ACC112 (cell line): ENCODE measurements around the gene ZNF276.
A peak's percentile ranks its signal among the peaks of the same experiment; 100 is the strongest.
"Not testable (repeated sequence)": the region's sequence is repeated elsewhere in the genome, so short reads cannot be mapped to it uniquely, and the experiment has no call there.

Experiments used
- H2AFZ ChIP-seq: fragments of 200-600 bp; sonication (generic); one replicate; pipeline ENCODE4 v1.6.0; 2017; ENCODE audit warnings: antibody characterized with exemption, low read length; ENCODE audit not compliant: unreplicated experiment
- H3K27ac ChIP-seq: fragments of 200-600 bp; sonication (generic); 2 replicates; pipeline ENCODE4 v1.5.1; 2014; ENCODE audit warnings: low read depth, mild to moderate bottlenecking, antibody characterized with exemption, low read length, moderate library complexity
- H3K27me3 ChIP-seq: fragments of 200-600 bp; sonication (generic); 2 replicates; pipeline ENCODE4 v1.6.1; 2014; ENCODE audit warnings: mild to moderate bottlenecking, antibody characterized with exemption, low read length, moderate library complexity, mixed read lengths; ENCODE audit not compliant: insufficient read depth
- H3K36me3 ChIP-seq: fragments of 200-600 bp; sonication (generic); 2 replicates; pipeline ENCODE4 v1.6.1; 2016; ENCODE audit warnings: mild to moderate bottlenecking, antibody characterized with exemption, low read length, moderate library complexity, mixed read lengths; ENCODE audit not compliant: insufficient read depth
- H3K4me1 ChIP-seq: fragments of 200-600 bp; sonication (generic); one replicate; pipeline ENCODE4 v1.6.1; 2016; ENCODE audit warnings: low read length, mixed read lengths; ENCODE audit not compliant: insufficient read depth, unreplicated experiment, control insufficient read depth
- H3K4me3 ChIP-seq: fragments of 200-600 bp; sonication (generic); 2 replicates; pipeline ENCODE4 v1.5.1; 2014; ENCODE audit warnings: mild to moderate bottlenecking, low read depth, low read length
- H3K79me2 ChIP-seq: fragments of 200-600 bp; sonication (generic); one replicate; pipeline ENCODE4 v1.6.0; 2016; ENCODE audit warnings: low read length; ENCODE audit not compliant: control insufficient read depth, unreplicated experiment, insufficient read depth

The ZNF276 gene

DNA sequence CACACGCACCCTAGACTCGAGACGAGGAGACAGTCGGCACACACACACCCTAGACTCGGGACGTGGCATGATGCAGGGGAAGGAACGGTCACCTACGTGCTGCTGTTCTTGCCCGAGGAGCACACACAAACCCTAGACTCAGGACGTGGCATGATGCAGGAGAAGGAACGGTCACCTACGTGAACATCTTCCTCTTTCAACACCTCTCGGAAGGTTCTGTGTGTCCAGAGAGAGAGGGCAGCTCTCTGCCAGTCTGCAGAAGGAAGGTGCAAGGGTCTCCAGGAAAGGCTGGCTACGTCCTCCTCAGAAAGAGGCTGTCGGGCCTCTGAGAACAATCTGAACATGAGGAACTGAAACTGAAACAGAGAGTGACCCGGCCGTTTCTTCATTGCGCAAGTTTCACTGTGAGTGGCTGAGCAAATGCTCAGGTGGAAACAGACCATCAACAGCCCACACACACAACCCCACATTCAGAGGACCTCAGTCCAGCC lies 43.4 kb downstream of the ZNF276 start:
- no peaks in the 10 kb centered on the region for H3K27me3 ChIP-seq
- H3K27ac ChIP-seq: peak overlapping the region; percentile 56; the same call in 1 of the 2 replicates
- H3K79me2 ChIP-seq: no peaks in the 10 kb centered on the region
- peaks cover 22% of the 10 kb centered on the region for H3K36me3 ChIP-seq
- peak overlapping the region; percentile 60; the same call in 1 of the 2 replicates for H3K4me3 ChIP-seq
- H3K4me1 ChIP-seq: peaks cover 11% of the 10 kb centered on the region
- H2AFZ ChIP-seq: no peak overlapping the region

DNA sequence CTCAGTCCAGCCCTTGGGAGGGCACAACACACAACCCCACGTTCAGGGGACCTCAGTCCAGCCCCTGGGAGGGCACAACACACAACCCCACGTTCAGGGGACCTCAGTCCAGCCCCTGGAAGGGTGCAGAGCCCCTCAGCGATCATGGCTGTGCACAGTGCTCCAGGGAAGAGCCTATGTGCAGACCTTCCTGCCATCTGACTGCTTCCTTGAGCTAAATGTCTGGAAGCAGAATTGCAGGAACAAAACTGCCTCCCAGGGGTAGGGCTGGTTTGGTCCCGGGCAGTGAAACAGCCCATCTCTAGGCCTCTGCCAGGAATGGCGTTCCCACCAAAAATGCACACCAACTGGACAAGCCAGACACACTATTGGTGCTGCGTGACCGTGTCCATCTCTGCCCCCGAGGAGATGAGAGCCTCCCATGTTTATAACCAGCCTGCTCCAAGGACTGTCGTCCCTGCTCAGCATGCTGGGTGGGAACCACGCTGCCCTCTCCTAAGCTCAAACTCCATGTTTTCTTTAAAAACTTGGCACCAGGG lies 44.0 kb downstream of the ZNF276 start:
- Histone ChIP-seq H3K27ac (peak overlapping the region; percentile 56; the same call in 1 of the 2 replicates), H2AFZ (no peak overlapping the region), H3K4me1 (peaks cover 11% of the 10 kb centered on the region), H3K27me3 (no peaks in the 10 kb centered on the region), H3K36me3 (peaks cover 20% of the 10 kb centered on the region), H3K79me2 (no peaks in the 10 kb centered on the region), H3K4me3 (peak overlapping the region; percentile 44; the same call in 1 of the 2 replicates)

DNA sequence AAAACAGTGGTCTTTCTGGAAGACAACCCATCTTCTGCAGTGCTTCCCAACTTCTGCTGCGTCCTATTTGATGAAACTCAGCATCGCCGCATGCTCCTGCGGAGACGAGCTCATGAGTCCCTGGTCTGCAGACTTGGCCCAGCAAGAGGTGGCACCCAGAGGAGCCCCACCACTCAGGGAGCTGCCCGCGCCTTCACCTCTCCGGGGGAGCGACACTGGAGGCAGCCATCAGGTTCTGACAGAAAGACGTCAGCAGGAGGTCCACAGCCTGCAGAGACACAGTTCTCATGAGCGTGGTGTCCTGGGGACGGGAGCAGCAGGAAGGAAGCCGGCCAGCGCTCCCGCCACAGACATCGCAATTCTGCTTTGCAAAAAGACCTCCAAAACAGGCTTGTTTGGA lies 49.0 kb downstream of the ZNF276 start:
- Histone ChIP-seq H3K27me3 (no peaks in the 10 kb centered on the region), H3K79me2 (no peaks in the 10 kb centered on the region), H2AFZ (no peak overlapping the region), H3K27ac (no peak overlapping the region), H3K36me3 (peaks cover 28% of the 10 kb centered on the region; the same call in 1 of the 2 replicates), H3K4me3 (no peak overlapping the region), H3K4me1 (peaks cover 3% of the 10 kb centered on the region)

DNA sequence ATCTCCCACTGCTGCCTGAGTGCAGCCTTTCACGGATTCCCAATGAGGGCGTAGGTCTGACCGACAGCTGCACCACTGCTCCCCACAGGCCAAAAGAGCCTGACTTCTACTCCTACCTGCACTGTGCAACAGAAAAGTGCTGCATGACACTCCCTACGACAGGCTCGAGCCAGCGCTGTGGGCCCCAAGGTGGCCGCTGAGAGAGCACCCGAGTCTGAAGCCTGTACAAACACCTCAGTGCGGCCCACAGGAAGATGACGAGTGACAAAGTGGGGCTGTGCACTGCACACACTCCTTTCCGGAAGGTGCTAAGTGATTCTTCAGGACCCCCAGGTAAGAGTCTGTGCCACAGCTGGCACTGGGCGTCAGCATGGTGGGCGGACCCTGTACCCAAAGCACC lies 53.9 kb downstream of the ZNF276 start:
- H3K4me3 ChIP-seq: no peak overlapping the region
- H3K27me3 ChIP-seq: no peaks in the 10 kb centered on the region
- no peaks in the 10 kb centered on the region for H3K4me1 ChIP-seq
- H3K27ac ChIP-seq: no peak overlapping the region
- no peaks in the 10 kb centered on the region for H3K79me2 ChIP-seq
- H3K36me3 ChIP-seq: peaks cover 31% of the 10 kb centered on the region; the same call in 1 of the 2 replicates
- no peak overlapping the region for H2AFZ ChIP-seq

DNA sequence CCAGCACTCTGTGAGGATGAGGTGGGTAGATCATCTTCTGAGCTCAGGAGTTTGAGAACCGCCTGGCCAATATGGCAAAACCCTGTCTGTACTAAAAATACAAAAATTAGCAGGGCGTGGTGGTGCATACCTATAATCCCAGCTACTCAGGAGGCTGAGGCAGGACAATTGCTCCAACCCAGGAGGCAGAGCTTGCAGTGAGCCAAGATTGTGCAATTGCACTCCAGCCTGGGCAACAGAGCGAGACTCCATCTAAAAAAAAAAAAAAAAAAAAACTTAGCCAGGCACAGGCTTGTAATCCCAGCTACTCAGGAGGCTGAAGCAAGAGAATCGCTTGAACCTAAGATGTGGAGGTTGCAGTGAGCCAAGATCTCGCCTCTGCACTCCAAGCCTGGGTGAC lies 56.9 kb downstream of the ZNF276 start:
- H3K27ac ChIP-seq, H2AFZ ChIP-seq, H3K27me3 ChIP-seq, H3K4me3 ChIP-seq, H3K4me1 ChIP-seq, H3K79me2 ChIP-seq: not testable (repeated sequence)
- peaks cover 21% of the 10 kb centered on the region; the same call in 1 of the 2 replicates for H3K36me3 ChIP-seq

DNA sequence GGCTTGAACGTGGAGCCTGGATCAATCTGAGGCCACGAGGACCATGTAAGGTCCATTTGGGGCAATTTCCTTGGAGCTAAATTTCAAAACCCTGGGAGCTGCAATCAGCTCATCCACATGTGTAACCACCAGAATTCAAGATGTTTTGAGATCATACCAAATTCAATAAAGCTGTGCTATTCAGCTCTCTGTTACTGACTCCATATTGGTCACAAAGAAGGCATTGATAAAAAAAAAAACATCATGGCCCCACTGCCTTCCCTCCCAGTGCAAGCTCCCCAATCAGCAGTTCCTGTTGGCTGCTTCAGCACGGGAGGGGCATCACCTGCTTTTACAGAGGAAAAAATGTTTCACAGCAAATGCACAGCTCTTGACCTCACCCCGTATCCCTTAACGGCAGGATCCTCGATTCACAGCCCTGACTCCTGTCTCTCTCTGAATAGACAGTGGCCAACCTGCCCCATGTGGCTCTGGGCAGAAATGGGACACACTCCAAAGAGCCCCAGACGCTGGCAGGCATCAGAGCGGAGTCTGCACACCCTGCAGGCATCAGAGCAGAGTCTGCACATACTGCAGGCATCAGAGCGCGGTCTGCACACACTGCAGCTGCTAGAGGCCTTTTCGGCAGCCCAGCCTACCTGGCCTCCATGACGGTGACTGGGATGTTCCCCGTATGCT lies 58.0 kb downstream of the ZNF276 start:
- Histone ChIP-seq H3K27ac (no peak overlapping the region), H3K4me1 (no peaks in the 10 kb centered on the region), H3K4me3 (no peak overlapping the region), H3K36me3 (peaks cover 18% of the 10 kb centered on the region; the same call in 1 of the 2 replicates), H3K79me2 (no peaks in the 10 kb centered on the region), H2AFZ (no peak overlapping the region), H3K27me3 (no peaks in the 10 kb centered on the region)

DNA sequence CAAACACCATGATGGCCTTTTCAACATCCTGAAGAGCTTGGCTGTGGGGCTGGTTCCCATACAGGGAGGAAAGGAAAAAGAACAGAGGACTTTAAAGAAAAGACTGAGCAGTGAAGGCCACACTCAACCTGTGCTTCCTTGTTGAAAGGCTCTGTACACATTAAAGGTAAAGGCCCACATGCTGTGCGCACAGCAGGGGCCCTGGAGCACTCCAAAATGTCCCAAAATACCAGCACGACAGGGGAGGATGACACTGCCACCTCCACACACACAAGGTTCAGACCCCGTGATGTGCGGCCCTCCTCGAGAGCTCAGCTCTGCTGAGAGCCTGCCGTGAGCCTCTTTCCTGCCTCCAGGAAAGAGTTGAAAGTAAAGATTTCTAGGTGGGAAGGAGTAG lies 58.6 kb downstream of the ZNF276 start:
- Histone ChIP-seq H3K4me3 (no peak overlapping the region), H3K27ac (no peak overlapping the region), H3K4me1 (no peaks in the 10 kb centered on the region), H3K27me3 (no peaks in the 10 kb centered on the region), H2AFZ (no peak overlapping the region), H3K36me3 (peaks cover 19% of the 10 kb centered on the region; the same call in 1 of the 2 replicates), H3K79me2 (no peaks in the 10 kb centered on the region)

DNA sequence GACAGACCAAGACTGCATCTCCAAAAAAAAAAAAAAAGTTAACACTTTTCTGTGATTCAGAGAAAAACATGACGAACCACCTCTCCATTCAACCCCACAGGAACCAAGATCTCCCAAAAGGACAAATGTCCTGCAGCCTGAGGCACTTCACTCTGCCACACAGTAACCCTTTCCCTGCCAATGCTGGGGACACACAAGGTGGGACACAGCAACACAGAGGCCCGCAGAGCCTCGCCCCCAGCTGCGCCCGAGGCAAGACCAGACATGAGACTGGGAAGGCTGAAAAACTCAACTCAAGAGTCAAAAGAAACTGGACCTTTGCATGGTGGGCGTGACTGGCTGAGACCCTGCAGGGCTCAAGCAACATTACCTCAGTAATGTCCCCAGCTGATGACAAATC lies 61.2 kb downstream of the ZNF276 start:
- Histone ChIP-seq H3K36me3 (peaks cover 11% of the 10 kb centered on the region; the same call in 1 of the 2 replicates), H3K27ac (no peak overlapping the region), H3K4me1 (no peaks in the 10 kb centered on the region), H3K79me2 (no peaks in the 10 kb centered on the region), H3K27me3 (no peaks in the 10 kb centered on the region), H3K4me3 (no peak overlapping the region), H2AFZ (no peak overlapping the region)

DNA sequence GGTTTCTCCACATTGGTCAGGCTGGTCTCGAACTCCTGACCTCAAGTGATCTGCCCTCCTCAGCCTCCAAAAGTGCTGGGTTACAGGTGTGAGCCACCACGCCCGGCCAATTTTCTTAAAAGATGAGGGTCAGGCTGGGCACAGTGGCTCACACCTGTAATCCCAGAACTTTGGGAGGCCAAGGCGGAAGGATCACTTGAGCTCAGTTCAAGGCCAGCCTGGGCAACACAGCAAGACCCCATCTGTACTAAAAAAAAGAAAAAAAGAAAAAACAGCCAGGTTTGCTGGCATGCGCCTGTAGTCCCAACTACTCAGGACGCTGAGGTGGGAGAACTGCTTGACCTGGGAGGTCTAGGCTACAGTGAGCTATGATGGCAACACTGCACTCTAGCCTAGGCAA lies 62.6 kb downstream of the ZNF276 start:
- not testable (repeated sequence) for H3K4me1 ChIP-seq, H2AFZ ChIP-seq, H3K79me2 ChIP-seq, H3K27me3 ChIP-seq, H3K27ac ChIP-seq, H3K36me3 ChIP-seq, H3K4me3 ChIP-seq

DNA sequence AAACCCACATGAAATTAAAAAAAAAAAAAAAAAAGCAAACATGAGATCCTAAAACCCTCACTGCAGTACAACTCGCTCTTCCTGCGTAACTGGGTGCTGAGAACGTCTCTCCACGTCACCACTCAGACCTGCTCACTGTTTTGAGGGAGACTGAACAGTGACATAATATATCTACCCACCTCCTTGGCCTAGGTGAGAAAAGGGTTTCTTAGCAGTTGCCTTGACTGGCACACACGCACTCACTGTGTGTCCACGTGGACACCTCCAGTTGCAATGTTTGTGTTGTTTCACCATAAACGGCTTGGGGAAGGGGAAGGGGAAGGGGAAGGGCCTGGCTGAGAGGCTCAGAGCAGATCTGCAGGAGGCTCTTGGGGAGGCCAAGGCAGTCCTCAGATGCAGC lies 63.1 kb downstream of the ZNF276 start:
- H3K36me3 ChIP-seq: peaks cover 6% of the 10 kb centered on the region; the same call in 1 of the 2 replicates
- no peak overlapping the region for H2AFZ ChIP-seq
- H3K4me1 ChIP-seq: no peaks in the 10 kb centered on the region
- no peaks in the 10 kb centered on the region for H3K27me3 ChIP-seq
- no peaks in the 10 kb centered on the region for H3K79me2 ChIP-seq
- H3K4me3 ChIP-seq: no peak overlapping the region
- no peak overlapping the region for H3K27ac ChIP-seq
